Measurements from ENCODE around the gene ARHGAP1. TPM values are rescaled to one million over a fixed set of nuclear protein-coding genes. Genes with fewer than 3 reads are reported as not detected.

Gene ARHGAP1
- total RNA-seq, 4 donors from 2014 or later: 73.1 to 139 (median 92.3) TPM

- H3K27ac ChIP-seq (replicated peaks in 1 of 4): no peak overlapping the region
- intact Hi-C loops (cut with DNase I): no loop called here
- H3K27me3 ChIP-seq: no peaks in the 10 kb centered on the region
- H3K36me3 ChIP-seq: peaks cover 3 to 52% (median 32%) of the 10 kb centered on the region in 4 donors
- no peak for DNase-seq (ENCODE audit: extremely low spot score)
- TF ChIP-seq EP300 (IDR thresholded peaks at IDR 0.05) (no peak), POLR2A (IDR thresholded peaks at IDR 0.05; ENCODE audit: low read depth) (no peak), CTCF (IDR thresholded peaks at IDR 0.05) (no peak), POLR2AphosphoS5 (IDR thresholded peaks at IDR 0.05) (no peak)
- no peaks in the 10 kb centered on the region for H3K4me1 ChIP-seq
- H3K4me3 ChIP-seq: no peak overlapping the region
- H3K9me3 ChIP-seq: no peaks in the 10 kb centered on the region
- 95% methylated on average over 6 of the region's 6 CpGs for WGBS
Measured at GRCh38 chr11:46640036-46640788, 60.2 kb downstream of the ARHGAP1 start.

- H3K36me3 ChIP-seq: peaks cover 3 to 51% (median 31%) of the 10 kb centered on the region in 4 donors
- H3K4me3 ChIP-seq: no peak overlapping the region
- no peaks in the 10 kb centered on the region for H3K4me1 ChIP-seq
- no peaks in the 10 kb centered on the region for H3K27me3 ChIP-seq
- 90% methylated on average over 7 of the region's 7 CpGs for WGBS
- no peaks in the 10 kb centered on the region for H3K9me3 ChIP-seq
- TF ChIP-seq EP300 (IDR thresholded peaks at IDR 0.05) (no peak), POLR2AphosphoS5 (IDR thresholded peaks at IDR 0.05) (no peak), POLR2A (IDR thresholded peaks at IDR 0.05; ENCODE audit: low read depth) (no peak), CTCF (IDR thresholded peaks at IDR 0.05) (no peak)
- H3K27ac ChIP-seq (replicated peaks in 1 of 4): no peak overlapping the region
- DNase-seq (ENCODE audit: extremely low spot score): no peak
- intact Hi-C loops (cut with DNase I): no loop called here
Measured at GRCh38 chr11:46639197-46639839, 61.1 kb downstream of the ARHGAP1 start.

GRCh38 chr11:46637546-46637945, 62.9 kb downstream of the ARHGAP1 start:
- no peak for DNase-seq (ENCODE audit: extremely low spot score)
- Histone ChIP-seq H3K4me1 (no peaks in the 10 kb centered on the region), H3K9me3 (no peaks in the 10 kb centered on the region), H3K36me3 (peaks cover 3 to 58% (median 36%) of the 10 kb centered on the region in 4 donors), H3K27ac (replicated peaks in 1 of 4) (no peak overlapping the region), H3K4me3 (no peak overlapping the region), H3K27me3 (no peaks in the 10 kb centered on the region)
- WGBS: 94% methylated on average over 5 of the region's 5 CpGs
- TF ChIP-seq POLR2AphosphoS5 (IDR thresholded peaks at IDR 0.05) (no peak), EP300 (IDR thresholded peaks at IDR 0.05) (no peak), CTCF (IDR thresholded peaks at IDR 0.05) (no peak), POLR2A (IDR thresholded peaks at IDR 0.05; ENCODE audit: low read depth) (no peak)
- intact Hi-C loops (cut with DNase I): no loop called here

- 89% methylated on average over 5 of the region's 5 CpGs for WGBS
- no peak for TF ChIP-seq CTCF (IDR thresholded peaks at IDR 0.05)
- no peak for TF ChIP-seq EP300 (IDR thresholded peaks at IDR 0.05)
- TF ChIP-seq POLR2AphosphoS5 (IDR thresholded peaks at IDR 0.05): no peak
- TF ChIP-seq POLR2A (IDR thresholded peaks at IDR 0.05; ENCODE audit: low read depth): no peak
- no peak for DNase-seq (ENCODE audit: extremely low spot score)
- peaks cover 17 to 65% (median 47%) of the 10 kb centered on the region in 4 donors for H3K36me3 ChIP-seq
- H3K4me1 ChIP-seq: no peaks in the 10 kb centered on the region
- no peak overlapping the region for H3K4me3 ChIP-seq
- intact Hi-C loops (cut with DNase I): no loop called here
- no peaks in the 10 kb centered on the region for H3K9me3 ChIP-seq
- no peaks in the 10 kb centered on the region for H3K27me3 ChIP-seq
- H3K27ac ChIP-seq (replicated peaks in 1 of 4): no peak overlapping the region
Measured at GRCh38 chr11:46635557-46636139, 64.8 kb downstream of the ARHGAP1 start.
